ENCODE data around the gene RAD51B.

Gene RAD51B

DNA sequence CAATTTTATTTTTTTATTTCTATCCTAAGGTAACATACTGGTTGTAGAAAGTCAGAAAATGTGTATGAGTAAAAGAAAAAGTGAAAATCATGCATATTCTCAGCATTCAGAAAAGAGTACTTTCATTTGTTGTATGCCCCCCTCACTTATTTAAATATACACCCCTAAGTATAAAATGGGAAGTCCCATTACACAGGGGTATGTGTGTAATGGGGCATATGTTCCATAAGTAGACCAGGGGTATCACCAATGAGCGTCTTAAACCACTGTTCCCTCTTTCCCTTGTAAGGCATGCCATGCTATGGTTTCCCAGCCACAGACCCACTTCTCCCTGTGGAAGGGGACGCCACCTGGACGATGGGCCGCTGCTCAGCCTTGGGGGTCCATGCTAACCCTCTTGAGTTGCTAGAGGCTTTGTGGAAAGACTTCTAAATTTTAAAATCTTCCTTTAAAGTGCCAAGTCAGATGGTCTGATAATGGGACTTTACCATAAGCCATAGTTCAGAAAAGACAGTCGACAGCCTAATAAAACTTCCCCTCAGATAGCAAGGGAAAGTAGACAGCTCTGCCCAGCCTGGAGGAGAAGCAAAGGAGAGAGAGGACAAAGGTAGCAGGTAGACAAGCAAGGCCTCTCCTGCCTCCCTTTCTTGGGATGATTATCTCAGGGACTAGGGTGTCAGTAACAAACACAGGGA lies 855.1 kb downstream of the RAD51B start:
- TF ChIP-seq SPI1 (IDR thresholded peaks at IDR 0.05; ENCODE audit: borderline replicate concordance, low read depth) (no peak), POLR2AphosphoS5 (IDR thresholded peaks at IDR 0.05; ENCODE audit: low read depth) (no peak), GABPA (IDR thresholded peaks at IDR 0.05; ENCODE audit: low read depth) (no peak)
- TF ChIP-seq, protein P1, sequence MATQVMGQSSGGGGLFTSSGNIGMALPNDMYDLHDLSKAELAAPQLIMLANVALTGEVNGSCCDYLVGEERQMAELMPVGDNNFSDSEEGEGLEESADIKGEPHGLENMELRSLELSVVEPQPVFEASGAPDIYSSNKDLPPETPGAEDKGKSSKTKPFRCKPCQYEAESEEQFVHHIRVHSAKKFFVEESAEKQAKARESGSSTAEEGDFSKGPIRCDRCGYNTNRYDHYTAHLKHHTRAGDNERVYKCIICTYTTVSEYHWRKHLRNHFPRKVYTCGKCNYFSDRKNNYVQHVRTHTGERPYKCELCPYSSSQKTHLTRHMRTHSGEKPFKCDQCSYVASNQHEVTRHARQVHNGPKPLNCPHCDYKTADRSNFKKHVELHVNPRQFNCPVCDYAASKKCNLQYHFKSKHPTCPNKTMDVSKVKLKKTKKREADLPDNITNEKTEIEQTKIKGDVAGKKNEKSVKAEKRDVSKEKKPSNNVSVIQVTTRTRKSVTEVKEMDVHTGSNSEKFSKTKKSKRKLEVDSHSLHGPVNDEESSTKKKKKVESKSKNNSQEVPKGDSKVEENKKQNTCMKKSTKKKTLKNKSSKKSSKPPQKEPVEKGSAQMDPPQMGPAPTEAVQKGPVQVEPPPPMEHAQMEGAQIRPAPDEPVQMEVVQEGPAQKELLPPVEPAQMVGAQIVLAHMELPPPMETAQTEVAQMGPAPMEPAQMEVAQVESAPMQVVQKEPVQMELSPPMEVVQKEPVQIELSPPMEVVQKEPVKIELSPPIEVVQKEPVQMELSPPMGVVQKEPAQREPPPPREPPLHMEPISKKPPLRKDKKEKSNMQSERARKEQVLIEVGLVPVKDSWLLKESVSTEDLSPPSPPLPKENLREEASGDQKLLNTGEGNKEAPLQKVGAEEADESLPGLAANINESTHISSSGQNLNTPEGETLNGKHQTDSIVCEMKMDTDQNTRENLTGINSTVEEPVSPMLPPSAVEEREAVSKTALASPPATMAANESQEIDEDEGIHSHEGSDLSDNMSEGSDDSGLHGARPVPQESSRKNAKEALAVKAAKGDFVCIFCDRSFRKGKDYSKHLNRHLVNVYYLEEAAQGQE (IDR thresholded peaks at IDR 0.05; ENCODE audit: insufficient replicate concordance, low read depth) = no peak
- TF ChIP-seq, protein P2, sequence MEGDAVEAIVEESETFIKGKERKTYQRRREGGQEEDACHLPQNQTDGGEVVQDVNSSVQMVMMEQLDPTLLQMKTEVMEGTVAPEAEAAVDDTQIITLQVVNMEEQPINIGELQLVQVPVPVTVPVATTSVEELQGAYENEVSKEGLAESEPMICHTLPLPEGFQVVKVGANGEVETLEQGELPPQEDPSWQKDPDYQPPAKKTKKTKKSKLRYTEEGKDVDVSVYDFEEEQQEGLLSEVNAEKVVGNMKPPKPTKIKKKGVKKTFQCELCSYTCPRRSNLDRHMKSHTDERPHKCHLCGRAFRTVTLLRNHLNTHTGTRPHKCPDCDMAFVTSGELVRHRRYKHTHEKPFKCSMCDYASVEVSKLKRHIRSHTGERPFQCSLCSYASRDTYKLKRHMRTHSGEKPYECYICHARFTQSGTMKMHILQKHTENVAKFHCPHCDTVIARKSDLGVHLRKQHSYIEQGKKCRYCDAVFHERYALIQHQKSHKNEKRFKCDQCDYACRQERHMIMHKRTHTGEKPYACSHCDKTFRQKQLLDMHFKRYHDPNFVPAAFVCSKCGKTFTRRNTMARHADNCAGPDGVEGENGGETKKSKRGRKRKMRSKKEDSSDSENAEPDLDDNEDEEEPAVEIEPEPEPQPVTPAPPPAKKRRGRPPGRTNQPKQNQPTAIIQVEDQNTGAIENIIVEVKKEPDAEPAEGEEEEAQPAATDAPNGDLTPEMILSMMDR (IDR thresholded peaks at IDR 0.05; ENCODE audit: insufficient read depth, low read length) = no peak
- no peak overlapping the region for H3K27ac ChIP-seq (replicated peaks)
- no peak overlapping the region for H3K4me3 ChIP-seq (replicated peaks; ENCODE audit: insufficient read depth, low read length)
- no peak for DNase-seq (ENCODE audit: low read depth in 1 of 2, low spot score in 1 of 2)
- H3K27me3 ChIP-seq (ENCODE audit: insufficient read depth, poor library complexity, severe bottlenecking) = no peaks in the 10 kb centered on the region

DNA sequence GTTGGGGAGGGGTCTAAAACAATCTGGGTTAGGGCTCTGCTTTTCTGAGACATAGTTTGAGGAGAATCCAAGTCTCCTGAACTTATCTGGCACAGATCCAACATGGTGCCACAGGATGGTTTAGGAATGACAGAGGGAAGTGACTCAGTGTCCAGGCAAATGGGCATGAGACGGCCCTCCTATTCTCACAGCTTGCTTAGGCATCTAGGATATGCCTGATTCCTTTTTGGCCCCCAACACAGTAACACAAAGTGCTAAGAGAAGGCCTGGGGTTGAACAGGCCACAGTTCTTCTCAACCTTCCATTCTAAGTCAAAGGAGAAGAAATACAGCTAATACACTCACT lies 855.6 kb downstream of the RAD51B start:
- Histone ChIP-seq H3K27me3 (ENCODE audit: insufficient read depth, poor library complexity, severe bottlenecking) (no peaks in the 10 kb centered on the region), H3K27ac (replicated peaks) (no peak overlapping the region), H3K4me3 (replicated peaks; ENCODE audit: insufficient read depth, low read length) (no peak overlapping the region)
- TF ChIP-seq, protein P2 (IDR thresholded peaks at IDR 0.05; ENCODE audit: insufficient read depth, low read length) = no peak
- no peak for TF ChIP-seq SPI1 (IDR thresholded peaks at IDR 0.05; ENCODE audit: borderline replicate concordance, low read depth)
- TF ChIP-seq POLR2AphosphoS5 (IDR thresholded peaks at IDR 0.05; ENCODE audit: low read depth) = no peak
- no peak for TF ChIP-seq GABPA (IDR thresholded peaks at IDR 0.05; ENCODE audit: low read depth)
- TF ChIP-seq, protein P1 (IDR thresholded peaks at IDR 0.05; ENCODE audit: insufficient replicate concordance, low read depth) = no peak
- no peak for DNase-seq (ENCODE audit: low read depth in 1 of 2, low spot score in 1 of 2)

GRCh38 chr14:68676511-68676943 lies 856.9 kb downstream of the RAD51B start:
- no peak overlapping the region for H3K4me3 ChIP-seq (replicated peaks; ENCODE audit: insufficient read depth, low read length)
- DNase-seq (ENCODE audit: low read depth in 1 of 2, low spot score in 1 of 2) = no peak
- TF ChIP-seq, protein P2 (IDR thresholded peaks at IDR 0.05; ENCODE audit: insufficient read depth, low read length) = no peak
- TF ChIP-seq SPI1 (IDR thresholded peaks at IDR 0.05; ENCODE audit: borderline replicate concordance, low read depth) = no peak
- no peak for TF ChIP-seq POLR2AphosphoS5 (IDR thresholded peaks at IDR 0.05; ENCODE audit: low read depth)
- no peak for TF ChIP-seq GABPA (IDR thresholded peaks at IDR 0.05; ENCODE audit: low read depth)
- TF ChIP-seq, protein P1 (IDR thresholded peaks at IDR 0.05; ENCODE audit: insufficient replicate concordance, low read depth) = no peak
- no peak overlapping the region for H3K27ac ChIP-seq (replicated peaks)
- no peaks in the 10 kb centered on the region for H3K27me3 ChIP-seq (ENCODE audit: insufficient read depth, poor library complexity, severe bottlenecking)

All from HL-60 (cell line).